HUDEP-2 (cell line): ENCODE measurements around the gene EPB41L4B.

Experiments
- DNase-seq, 76 experiments: peaks; one replicate each; lab custom pipeline; 2025; ENCODE audit not compliant: unreplicated experiment in 76 of 76; lab: John Stamatoyannopoulos, UW

The EPB41L4B gene

GRCh38 chr9:109213285-109214121, 107.4 kb downstream of the EPB41L4B start:
- DNase-seq: no peak

GRCh38 chr9:109212768-109213167, 108.1 kb downstream of the EPB41L4B start:
- no peak for DNase-seq

- peak in 1 of 76 experiments; percentile 7 for DNase-seq
Observed at GRCh38 chr9:109206670-109207069, 114.2 kb downstream of the EPB41L4B start.

GRCh38 chr9:109205526-109205925, 115.3 kb downstream of the EPB41L4B start:
- no peak for DNase-seq

- DNase-seq: no peak
Observed at GRCh38 chr9:109203761-109204360, 117.0 kb downstream of the EPB41L4B start.

GRCh38 chr9:109199676-109200075, 121.2 kb downstream of the EPB41L4B start:
- no peak for DNase-seq

- peak in 12 of 76 experiments; percentile 7 to 32 (median 19) for DNase-seq
Observed at GRCh38 chr9:109198736-109199382, 122.0 kb downstream of the EPB41L4B start.

- no peak for DNase-seq
Observed at GRCh38 chr9:109193974-109194556, 126.8 kb downstream of the EPB41L4B start.

GRCh38 chr9:109192732-109193361, 128.0 kb downstream of the EPB41L4B start:
- peak in 1 of 76 experiments; percentile 22 for DNase-seq

GRCh38 chr9:109191746-109192145, 129.1 kb downstream of the EPB41L4B start:
- DNase-seq: no peak

- DNase-seq: no peak
Observed at GRCh38 chr9:109190151-109190550, 130.7 kb downstream of the EPB41L4B start.

GRCh38 chr9:109186857-109187520, 133.9 kb downstream of the EPB41L4B start:
- DNase-seq: no peak

GRCh38 chr9:109182940-109183798, 137.7 kb downstream of the EPB41L4B start:
- peak in 47 of 76 experiments; percentile 5 to 60 (median 30) for DNase-seq

GRCh38 chr9:109182550-109182939, 138.3 kb downstream of the EPB41L4B start:
- DNase-seq: no peak

- DNase-seq: no peak
Observed at GRCh38 chr9:109181284-109181683, 139.6 kb downstream of the EPB41L4B start.

GRCh38 chr9:109179801-109180523, 140.9 kb downstream of the EPB41L4B start:
- DNase-seq: no peak

GRCh38 chr9:109176963-109177362, 143.9 kb downstream of the EPB41L4B start:
- DNase-seq: no peak

- DNase-seq: no peak
Observed at GRCh38 chr9:109176386-109176785, 144.5 kb downstream of the EPB41L4B start.

GRCh38 chr9:109172935-109173334, 147.9 kb downstream of the EPB41L4B start:
- no peak for DNase-seq
